Stimulated activated CD8-positive, alpha-beta memory T cell treated with anti-CD3 and anti-CD28 coated beads, Interleukin-12 subunit alpha, Interleukin-12 subunit beta, amount 100 ng/mL, for 4 hours (primary cell): ENCODE measurements around the gene ZNRF4.
"Not testable (repeated sequence)": the region's sequence is repeated elsewhere in the genome, so short reads cannot be mapped to it uniquely, and the experiment has no call there.

Experiments used
- DNase-seq: peaks from one replicate; pipeline ENCODE4 v3.0.0-alpha.2; 2020; ENCODE audit warnings: low read depth

The ZNRF4 gene

GRCh38 chr19:5477451-5478215, 22.4 kb downstream of the ZNRF4 start:
- no peak for DNase-seq

- no peak for DNase-seq
Observed at GRCh38 chr19:5478241-5478924, 23.2 kb downstream of the ZNRF4 start.

GRCh38 chr19:5478925-5479588, 23.8 kb downstream of the ZNRF4 start:
- no peak for DNase-seq

- DNase-seq = no peak
Observed at GRCh38 chr19:5479958-5480357, 24.7 kb downstream of the ZNRF4 start.

GRCh38 chr19:5480427-5480836, 25.2 kb downstream of the ZNRF4 start:
- no peak for DNase-seq

- DNase-seq = no peak
Observed at GRCh38 chr19:5481957-5482356, 26.7 kb downstream of the ZNRF4 start.

GRCh38 chr19:5484398-5485285, 29.4 kb downstream of the ZNRF4 start:
- no peak for DNase-seq

- DNase-seq = no peak
Observed at GRCh38 chr19:5485286-5485636, 30.0 kb downstream of the ZNRF4 start.

GRCh38 chr19:5485658-5486057, 30.4 kb downstream of the ZNRF4 start:
- DNase-seq = not testable (repeated sequence)

- no peak for DNase-seq
Observed at GRCh38 chr19:5487222-5487621, 32.0 kb downstream of the ZNRF4 start.

GRCh38 chr19:5489551-5489950, 34.3 kb downstream of the ZNRF4 start:
- DNase-seq = no peak

GRCh38 chr19:5491565-5491964, 36.3 kb downstream of the ZNRF4 start:
- DNase-seq = no peak

GRCh38 chr19:5492281-5492634, 37.0 kb downstream of the ZNRF4 start:
- no peak for DNase-seq

- no peak for DNase-seq
Observed at GRCh38 chr19:5492635-5493409, 37.6 kb downstream of the ZNRF4 start.

- DNase-seq = no peak
Observed at GRCh38 chr19:5494773-5495172, 39.6 kb downstream of the ZNRF4 start.

- DNase-seq = no peak
Observed at GRCh38 chr19:5495792-5496191, 40.6 kb downstream of the ZNRF4 start.

- no peak for DNase-seq
Observed at GRCh38 chr19:5497297-5497696, 42.1 kb downstream of the ZNRF4 start.

GRCh38 chr19:5498830-5499550, 43.8 kb downstream of the ZNRF4 start:
- no peak for DNase-seq

GRCh38 chr19:5501907-5502306, 46.7 kb downstream of the ZNRF4 start:
- DNase-seq = no peak

GRCh38 chr19:5503598-5503997, 48.4 kb downstream of the ZNRF4 start:
- no peak for DNase-seq

- DNase-seq = no peak
Observed at GRCh38 chr19:5504114-5504513, 48.9 kb downstream of the ZNRF4 start.
